ENCODE measurements around the gene HEPN1.

HEPN1 gene

DNA sequence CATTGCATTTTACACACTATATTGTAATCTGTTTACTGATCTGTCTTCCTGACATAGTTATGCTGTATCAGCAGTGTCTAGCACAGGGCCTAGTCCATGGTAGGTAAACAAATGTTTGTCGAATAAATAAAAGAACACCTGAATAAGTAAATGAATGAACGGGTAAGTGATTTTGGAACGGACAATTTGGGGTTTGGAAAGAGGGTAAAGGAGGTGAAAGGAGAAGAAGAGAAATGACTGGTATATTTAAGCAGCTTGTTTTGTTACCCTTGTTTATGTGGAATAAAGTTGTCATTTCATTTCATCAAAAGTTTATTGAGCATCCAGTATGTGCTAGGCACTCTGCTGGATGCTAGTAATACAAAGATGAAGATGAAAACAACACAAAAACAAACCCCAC, at the start of gene HEPN1:
Gene HEPN1, plus strand, starts transcription at position 301 of the 400 bp plus-strand sequence.
- in situ Hi-C loops (cut with HindIII; ENCODE audit: low sequenced_read_pairs): no loop called here

DNA sequence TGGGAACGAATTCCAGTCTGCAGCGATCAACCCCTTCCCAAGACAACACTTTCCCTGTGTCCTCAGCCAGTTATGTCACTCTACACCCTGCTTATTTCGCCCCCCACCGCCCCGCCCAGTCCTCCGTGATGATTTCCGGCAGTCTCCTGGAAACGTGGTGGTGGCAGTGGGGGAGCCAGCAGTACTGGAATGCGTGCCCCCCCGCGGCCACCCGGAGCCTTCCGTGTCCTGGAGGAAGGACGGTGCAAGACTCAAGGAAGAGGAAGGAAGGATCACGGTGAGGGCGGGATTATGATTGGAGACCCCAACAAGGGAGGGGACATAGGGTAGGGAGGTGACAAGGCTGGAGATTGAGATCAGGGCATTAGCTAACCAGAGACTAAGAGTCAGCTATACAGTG, 49.7 kb upstream of the HEPN1 start:
- in situ Hi-C loops (cut with HindIII; ENCODE audit: low sequenced_read_pairs): no loop called here

DNA sequence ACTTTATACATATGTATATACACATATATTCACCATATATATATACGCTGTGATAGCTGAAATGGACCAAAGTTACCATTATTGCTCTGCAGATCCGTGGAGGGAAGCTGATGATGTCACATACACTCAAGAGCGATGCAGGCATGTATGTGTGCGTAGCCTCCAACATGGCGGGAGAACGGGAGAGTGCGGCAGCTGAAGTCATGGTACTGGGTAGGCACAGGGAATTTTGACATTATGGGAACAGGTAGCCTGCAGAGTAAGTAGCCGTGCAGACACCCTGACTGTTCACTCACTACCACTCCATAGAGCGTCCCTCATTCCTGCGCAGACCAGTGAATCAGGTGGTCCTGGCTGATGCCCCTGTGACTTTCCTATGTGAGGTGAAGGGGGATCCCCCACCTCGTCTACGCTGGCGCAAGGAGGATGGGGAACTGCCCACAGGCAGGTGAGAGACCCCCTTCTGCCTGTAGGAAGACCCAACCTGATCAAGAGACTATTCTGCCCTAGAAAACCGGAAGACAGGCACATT, 49.1 kb upstream of the HEPN1 start:
- in situ Hi-C loops (cut with HindIII; ENCODE audit: low sequenced_read_pairs): no loop called here

DNA sequence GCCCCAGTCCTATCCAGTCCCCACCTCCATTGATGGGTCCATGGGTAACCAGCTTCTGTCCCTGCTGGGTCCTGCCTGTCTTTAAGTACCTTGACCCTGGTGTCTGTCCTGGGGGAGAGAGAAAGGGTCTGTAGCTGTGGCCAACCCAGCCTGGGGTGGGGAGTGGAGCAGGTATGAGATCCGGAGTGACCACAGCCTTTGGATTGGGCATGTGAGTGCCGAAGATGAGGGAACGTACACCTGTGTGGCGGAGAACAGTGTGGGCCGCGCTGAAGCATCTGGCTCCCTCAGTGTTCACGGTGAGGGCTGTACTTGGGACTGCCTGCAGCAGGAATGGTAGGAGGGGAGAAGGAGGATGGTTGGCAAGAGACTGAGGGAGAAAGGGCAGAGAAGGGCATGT, 48.6 kb upstream of the HEPN1 start:
- in situ Hi-C loops (cut with HindIII; ENCODE audit: low sequenced_read_pairs): no loop called here

DNA sequence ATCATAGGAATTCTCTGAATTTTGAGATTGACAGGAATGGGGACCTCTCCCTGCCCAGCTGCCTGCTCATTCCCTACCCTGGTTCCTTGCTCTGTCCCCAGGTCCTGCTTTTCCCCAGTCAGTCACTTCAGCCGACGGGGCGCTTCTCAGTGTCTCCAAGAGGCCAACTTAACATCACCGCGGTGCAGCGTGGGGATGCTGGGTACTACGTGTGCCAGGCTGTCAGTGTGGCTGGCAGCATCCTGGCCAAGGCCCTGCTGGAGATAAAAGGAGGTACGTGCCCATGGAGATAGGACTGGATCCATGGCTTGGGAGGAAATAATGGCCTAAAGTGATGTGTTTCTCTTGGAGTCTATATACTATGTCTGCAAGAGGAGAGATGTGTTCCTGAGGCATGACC, 46.8 kb upstream of the HEPN1 start:
- in situ Hi-C loops (cut with HindIII; ENCODE audit: low sequenced_read_pairs): no loop called here

DNA sequence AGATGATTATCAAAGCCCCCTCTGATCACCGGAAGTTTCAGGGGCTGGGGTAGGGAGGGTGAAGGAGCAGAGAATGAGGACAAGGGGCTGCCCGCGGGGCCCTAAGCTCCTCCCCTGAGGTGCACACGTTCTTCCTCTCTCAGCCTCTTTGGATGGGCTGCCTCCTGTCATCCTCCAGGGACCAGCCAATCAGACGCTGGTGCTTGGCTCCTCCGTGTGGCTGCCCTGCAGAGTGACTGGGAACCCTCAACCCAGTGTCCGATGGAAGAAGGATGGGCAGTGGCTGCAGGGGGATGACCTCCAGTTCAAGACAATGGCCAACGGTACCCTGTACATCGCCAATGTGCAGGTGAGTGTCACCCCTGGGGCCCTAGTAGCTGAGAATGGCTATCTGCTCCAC, 46.3 kb upstream of the HEPN1 start:
- in situ Hi-C loops (cut with HindIII; ENCODE audit: low sequenced_read_pairs): no loop called here

DNA sequence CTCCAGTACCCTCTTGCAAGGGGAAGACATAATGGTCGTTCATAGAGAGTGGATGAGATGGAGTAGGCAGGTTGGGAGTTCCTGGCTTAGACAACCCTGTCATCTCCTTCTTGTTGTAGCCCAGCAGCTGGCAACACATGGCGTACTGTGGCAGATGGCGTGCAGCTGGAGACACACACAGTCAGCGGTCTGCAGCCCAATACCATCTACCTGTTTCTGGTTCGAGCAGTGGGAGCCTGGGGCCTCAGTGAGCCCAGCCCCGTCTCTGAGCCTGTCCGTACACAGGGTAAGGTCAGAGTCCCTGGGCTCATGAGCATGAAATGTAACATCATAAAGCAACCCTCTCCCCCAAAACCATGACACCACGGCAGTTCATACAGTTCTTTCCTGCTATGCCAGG, 45.1 kb upstream of the HEPN1 start:
- in situ Hi-C loops (cut with HindIII; ENCODE audit: low sequenced_read_pairs): no loop called here

DNA sequence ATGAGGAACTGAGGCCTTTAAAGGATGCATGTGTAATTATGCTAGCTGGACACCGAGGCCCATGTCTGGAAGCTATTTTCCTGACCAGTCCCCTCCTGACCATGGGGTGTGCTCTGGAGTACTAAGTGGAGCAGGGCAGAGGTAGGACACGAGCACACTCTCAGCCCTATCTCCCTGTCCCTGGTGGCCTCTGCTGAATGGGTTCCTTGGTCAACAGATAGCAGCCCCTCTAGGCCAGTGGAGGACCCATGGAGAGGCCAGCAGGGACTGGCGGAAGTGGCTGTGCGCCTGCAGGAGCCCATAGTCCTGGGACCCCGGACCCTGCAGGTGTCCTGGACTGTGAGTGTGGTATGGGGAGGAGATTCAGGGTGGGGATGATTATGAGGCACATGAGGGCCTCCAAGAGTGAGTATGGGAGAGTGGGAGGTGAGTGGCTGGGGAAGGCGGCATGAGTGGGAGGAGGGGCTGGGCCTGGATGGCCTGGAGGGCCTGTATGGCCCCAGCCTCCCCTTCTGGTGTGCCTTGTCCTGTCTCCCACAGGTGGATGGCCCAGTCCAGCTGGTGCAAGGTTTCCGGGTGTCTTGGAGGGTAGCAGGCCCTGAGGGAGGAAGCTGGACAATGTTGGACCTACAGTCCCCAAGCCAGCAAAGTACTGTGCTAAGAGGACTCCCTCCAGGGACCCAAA, 44.3 kb upstream of the HEPN1 start:
- in situ Hi-C loops (cut with HindIII; ENCODE audit: low sequenced_read_pairs): no loop called here

DNA sequence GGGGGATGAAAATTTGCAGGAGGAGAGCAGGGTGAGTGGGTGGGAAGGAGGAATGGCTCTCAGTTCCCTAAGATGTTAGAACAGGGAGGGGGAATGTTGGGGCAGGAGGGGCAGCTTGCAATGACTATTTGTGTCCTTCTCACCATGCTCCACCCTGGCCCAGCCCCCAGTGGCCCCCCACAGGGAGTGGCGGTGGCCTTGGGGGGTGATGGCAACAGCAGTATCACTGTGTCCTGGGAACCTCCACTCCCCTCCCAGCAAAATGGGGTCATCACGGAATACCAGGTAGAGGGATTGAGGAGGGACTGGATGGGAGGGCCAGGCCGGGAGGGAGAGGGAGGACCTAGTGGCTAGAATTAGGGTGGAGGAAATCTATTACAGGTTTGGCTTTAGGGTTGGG, 43.6 kb upstream of the HEPN1 start:
- in situ Hi-C loops (cut with HindIII; ENCODE audit: low sequenced_read_pairs): no loop called here

DNA sequence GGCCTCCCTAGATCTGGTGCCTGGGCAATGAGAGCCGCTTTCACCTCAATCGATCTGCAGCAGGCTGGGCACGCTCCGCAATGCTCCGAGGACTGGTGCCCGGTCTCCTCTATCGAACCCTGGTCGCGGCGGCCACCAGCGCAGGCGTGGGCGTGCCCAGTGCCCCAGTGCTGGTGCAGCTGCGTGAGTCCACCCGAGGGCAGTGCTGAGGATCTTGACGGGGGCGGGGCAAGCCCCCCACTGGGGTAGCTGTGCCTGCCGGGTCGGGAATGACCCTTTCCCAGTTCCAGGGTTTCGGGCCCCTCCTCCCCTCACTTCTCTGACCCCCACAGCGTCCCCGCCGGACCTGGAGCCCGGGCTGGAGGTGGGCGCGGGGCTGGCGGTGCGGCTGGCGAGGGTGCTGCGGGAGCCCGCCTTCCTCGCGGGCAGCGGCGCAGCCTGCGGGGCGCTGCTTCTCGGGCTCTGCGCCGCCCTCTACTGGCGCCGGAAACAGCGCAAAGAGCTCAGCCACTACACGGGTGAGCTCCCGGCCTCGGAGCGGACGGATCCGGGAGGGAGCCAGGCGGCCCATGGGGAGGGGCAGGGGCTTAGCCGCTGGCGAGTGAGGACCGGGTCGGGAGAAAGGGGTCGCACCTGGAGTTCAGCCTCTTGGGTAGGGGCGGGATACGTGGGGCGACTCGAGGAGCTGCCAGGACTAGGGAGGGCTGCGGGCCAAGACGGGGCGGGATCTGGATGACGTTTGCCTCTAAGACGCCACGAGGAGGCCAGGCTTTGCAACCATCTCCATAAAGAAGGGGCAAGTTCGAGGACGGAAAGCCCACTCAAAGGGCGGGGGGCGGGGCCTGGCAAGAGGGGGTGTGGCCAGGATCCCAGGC, 42.9 kb upstream of the HEPN1 start:
- in situ Hi-C loops (cut with HindIII; ENCODE audit: low sequenced_read_pairs): no loop called here

DNA sequence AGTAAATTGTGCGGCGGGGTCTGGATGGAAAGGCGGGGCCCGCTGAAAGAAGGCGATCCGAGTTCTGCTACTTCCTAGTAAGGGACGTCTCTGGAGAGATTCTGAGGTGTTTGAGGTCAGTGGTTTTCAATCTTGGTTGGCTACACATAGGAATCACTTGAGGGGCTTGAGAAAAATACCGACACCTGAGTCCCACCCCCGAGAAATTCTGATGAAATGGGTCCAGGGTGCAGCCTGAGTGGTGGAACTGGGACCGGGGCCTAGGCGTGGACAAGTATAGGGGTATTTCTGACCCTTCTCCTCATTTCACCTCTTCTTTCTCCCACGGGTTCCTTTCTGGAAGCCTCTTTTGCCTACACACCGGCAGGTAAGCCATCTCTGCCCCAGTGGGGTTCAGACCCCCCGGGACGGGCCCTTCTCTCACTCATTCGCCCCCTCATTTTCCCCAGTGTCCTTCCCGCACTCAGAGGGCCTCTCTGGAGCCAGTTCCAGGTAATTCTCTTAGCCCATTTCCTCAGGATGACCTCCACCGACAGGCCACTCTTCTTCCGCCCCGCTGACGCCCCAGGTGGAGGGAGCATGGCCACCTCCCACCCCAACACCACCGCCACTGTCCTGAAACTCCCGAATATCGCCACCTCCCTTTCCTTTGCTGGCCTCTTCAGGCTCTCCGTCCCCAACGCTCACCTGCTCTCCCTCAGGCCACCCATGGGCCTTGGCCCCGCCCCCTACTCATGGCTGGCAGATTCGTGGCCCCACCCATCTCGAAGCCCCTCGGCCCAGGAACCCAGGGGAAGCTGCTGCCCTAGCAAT, 42.0 kb upstream of the HEPN1 start:
- in situ Hi-C loops (cut with HindIII; ENCODE audit: low sequenced_read_pairs): no loop called here

DNA sequence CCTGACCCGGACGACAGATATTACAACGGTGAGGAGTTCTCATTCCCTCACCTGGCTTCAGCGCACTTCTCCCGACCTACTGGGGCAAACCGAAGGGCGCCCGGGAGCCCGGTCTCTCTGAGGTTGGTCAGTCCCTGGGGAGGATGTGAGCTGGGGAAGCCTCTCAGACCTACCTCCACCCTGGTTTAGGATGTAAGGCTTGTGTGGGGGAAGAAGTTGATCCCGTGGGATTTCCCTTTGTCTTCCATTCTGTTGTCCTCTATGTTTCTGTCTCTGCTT, 41.5 kb upstream of the HEPN1 start:
- in situ Hi-C loops (cut with HindIII; ENCODE audit: low sequenced_read_pairs): no loop called here

DNA sequence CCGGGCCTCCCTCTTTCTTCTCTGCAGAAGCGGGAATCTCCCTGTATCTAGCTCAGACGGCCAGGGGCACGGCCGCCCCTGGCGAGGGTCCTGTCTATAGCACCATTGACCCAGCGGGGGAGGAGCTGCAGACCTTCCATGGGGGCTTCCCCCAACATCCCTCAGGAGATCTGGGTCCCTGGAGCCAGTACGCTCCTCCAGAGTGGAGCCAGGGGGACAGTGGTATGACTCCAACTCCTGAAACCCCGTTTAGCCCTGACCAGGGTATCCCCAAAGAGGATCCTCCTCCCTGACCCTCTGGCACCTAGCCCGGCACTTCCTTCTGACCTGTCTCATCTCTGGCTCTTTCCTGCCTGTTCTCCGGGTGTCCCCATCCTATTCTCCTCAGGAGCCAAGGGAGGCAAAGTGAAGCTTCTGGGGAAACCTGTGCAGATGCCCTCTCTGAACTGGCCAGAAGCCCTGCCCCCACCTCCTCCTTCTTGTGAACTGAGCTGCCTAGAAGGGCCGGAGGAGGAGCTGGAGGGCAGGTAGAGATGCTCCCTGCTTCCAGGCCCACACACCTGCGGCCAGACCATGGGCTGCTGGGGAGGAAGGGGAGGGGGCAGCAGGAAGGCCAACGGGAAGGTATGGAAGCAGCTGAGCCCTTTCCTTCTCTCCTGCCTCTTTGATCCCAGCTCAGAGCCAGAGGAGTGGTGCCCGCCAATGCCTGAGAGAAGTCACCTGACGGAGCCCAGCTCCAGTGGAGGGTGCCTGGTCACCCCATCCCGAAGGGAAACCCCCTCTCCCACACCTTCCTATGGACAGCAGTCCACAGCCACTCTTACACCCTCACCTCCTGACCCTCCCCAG, 40.9 kb upstream of the HEPN1 start:
- in situ Hi-C loops (cut with HindIII; ENCODE audit: low sequenced_read_pairs): no loop called here

DNA sequence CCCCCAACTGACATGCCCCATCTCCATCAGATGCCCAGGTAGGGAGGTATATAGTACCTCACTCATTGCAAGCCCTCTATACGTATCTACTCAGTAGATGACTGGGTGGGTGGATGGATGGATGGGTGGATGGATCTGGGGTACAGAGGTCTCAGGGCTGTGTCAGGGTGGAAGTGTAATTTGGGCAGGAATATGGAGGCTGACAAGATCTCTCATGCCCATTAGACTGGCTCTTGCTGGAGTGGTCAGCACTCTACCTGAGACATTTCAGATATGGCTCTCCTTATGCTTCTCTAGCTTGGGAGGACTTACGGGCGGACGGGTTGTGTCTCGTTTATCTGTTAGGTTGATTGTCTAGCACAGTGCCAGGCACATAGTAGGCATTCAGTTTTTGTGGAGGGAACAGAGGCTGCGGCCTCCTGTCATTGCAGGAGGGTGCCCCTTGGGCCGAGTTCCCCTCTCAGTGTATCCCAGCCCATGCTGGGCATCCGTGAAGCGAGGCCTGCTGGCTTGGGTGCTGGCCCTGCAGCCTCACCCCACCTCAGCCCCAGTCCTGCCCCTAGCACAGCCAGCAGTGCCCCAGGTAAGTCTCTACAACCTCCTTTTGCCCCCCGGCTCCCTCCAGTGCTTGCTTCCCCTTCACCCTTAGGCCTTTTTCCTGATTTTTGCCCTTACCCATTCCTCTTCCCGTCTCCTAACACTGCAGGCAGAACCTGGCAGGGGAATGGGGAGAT, 40.1 kb upstream of the HEPN1 start:
- in situ Hi-C loops (cut with HindIII; ENCODE audit: low sequenced_read_pairs): no loop called here

DNA sequence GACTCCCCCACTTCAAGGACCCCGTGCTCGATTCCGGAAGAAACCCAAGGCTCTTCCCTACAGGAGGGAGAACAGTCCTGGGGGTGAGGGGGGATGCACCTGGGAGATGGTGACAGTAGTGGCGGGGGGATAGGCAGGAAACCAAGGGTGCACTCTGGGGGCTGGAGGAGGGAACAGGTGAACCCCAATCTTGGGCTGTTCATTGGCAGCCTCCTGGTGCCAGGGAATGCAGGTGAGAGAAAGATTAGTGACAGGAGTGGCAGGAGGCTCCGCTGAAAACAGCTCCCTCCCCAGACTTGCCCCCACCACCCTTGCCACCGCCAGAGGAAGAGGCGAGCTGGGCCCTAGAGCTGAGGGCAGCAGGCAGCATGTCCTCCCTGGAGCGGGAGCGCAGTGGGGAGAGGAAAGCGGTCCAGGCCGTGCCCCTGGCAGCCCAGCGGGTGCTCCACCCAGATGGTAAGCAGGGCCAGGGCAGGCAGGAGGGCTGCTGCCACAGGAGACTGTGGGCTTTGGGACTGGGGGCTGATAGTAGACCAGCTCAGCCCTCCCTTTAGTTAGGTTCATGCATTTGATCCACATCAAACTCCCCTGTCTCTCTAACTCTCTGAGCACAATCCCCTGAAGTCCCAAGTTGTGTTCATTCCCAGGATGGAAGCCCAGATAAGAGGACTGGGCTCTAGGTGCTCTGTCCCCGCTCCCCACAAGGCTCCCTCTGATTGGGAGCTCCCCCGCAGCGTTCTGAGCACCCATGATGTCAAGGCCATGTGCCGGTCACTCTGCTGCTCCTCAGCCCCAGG, 39.4 kb upstream of the HEPN1 start:
- in situ Hi-C loops (cut with HindIII; ENCODE audit: low sequenced_read_pairs): no loop called here

DNA sequence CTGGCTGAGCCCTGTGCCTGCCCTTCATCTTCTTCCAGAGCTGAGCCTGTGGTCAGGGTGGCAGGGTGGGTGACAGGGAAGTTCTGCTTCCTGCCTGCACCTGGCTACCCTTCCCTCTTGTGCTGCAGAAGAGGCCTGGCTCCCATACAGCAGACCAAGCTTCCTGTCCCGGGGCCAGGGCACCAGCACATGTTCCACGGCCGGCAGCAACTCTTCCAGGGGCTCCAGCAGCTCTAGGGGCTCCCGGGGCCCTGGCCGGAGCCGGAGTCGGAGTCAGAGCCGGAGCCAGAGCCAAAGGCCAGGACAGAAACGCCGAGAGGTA, 38.8 kb upstream of the HEPN1 start:
- in situ Hi-C loops (cut with HindIII; ENCODE audit: low sequenced_read_pairs): no loop called here

DNA sequence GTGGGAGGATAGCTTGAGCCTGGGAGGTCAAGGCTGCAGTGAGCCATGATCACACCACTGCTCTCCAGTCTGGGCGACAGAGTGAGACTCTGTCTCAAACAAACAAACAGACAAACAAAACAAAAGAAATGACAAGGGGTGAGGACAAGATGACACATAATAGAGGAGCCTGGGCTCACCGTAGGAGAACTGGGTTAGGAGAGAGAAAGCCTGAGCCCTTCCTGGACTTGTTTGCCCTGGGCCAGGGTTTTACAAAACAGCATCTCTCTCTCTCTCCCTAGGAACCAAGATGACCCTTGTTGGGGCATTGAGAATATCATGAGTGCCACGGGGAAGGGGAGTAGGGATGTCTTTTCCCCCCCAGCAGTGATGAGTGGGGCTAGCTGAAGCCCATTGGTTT, 38.1 kb upstream of the HEPN1 start:
- in situ Hi-C loops (cut with HindIII; ENCODE audit: low sequenced_read_pairs): no loop called here

DNA sequence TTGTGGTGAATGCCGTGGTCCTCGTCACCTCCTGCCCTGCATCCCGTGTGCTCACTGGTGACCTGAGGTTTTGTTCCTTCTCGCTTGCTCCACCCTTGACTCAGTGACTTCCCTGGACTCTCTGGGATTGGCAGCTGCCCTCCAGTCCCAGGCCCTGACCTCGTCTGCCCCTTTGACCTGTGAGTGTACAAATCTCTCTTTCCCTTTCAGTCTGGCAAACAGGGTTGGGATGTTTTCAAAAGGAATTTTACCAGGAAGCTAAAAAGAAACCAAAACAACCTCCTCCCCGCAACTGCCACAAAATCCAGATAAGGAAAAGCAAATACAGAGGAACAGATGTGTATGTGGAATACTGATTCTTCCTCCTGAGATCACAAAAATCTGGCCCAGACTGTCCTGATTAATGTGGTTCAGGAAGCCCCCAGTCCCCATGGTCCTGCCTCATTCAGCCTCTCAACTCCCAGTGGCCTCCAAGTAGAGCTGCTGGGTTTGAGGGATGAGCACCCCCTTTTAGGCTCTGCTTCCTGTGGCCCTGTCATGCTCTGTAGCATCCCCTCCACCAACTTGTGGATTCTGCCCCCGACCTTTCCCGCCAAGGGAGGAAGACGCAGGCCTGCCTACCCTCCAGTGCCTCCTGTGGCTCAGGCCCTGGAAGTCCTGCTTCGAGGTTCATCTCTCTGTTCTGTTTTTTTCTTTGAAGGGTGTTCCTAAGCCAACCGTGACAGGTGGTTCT, 36.5 kb upstream of the HEPN1 start:
- in situ Hi-C loops (cut with HindIII; ENCODE audit: low sequenced_read_pairs): no loop called here

DNA sequence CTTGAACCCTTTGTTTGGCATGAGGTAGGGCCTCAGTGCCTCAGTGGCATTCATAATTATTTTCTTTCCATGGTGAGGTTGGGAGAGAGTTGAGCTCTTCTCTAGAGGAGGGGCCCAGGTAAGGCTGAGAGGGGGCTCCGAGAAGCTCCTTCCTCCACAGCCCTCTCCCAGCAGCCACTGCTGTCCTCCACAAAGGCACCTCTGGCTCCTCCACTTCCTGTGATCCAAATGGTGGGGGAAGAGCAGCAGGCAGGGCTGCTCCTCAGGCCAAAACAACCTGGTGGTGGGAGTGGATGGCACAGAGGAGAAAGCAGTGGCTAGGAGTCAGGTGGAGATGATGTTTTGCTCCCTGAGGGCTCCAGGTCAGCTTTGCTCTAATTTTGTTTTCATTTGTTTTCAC, 34.7 kb upstream of the HEPN1 start:
- in situ Hi-C loops (cut with HindIII; ENCODE audit: low sequenced_read_pairs): no loop called here
